Neural cell (in vitro differentiated cells): ENCODE data around the gene CRELD1.

Experiments used
- EP300 ChIP-seq: fragments of 450-650 bp; conservative IDR thresholded peaks from 2 replicates; pipeline ENCODE4 v1.6.1; 2014; ENCODE audit warnings: antibody characterized with exemption, mild to moderate bottlenecking, moderate library complexity; ENCODE audit not compliant: poor library complexity, severe bottlenecking
- EZH2 ChIP-seq: fragments of 200-600, 300-800 bp; shearing (Covaris generic), sonication (generic); IDR thresholded peaks from 2 replicates; pipeline ENCODE4 v1.6.1; 2014; ENCODE audit warnings: antibody characterized with exemption, low read length, borderline replicate concordance, mild to moderate bottlenecking; ENCODE audit not compliant: insufficient read depth, poor library complexity, severe bottlenecking
- MXI1 ChIP-seq: fragments of 450-650 bp; conservative IDR thresholded peaks from 2 replicates; pipeline ENCODE4 v1.6.1; 2014; ENCODE audit warnings: antibody characterized with exemption, mild to moderate bottlenecking; ENCODE audit not compliant: poor library complexity, severe bottlenecking
- POLR2AphosphoS5 ChIP-seq: IDR thresholded peaks from 2 replicates; pipeline ENCODE4 v1.6.1; 2012
- RAD21 ChIP-seq: fragments of 450-650 bp; conservative IDR thresholded peaks from 2 replicates; pipeline ENCODE4 v1.6.1; 2014; ENCODE audit warnings: antibody characterized with exemption, mild to moderate bottlenecking, moderate library complexity
- SMC3 ChIP-seq: fragments of 450-650 bp; conservative IDR thresholded peaks from 2 replicates; pipeline ENCODE4 v1.6.1; 2014; ENCODE audit warnings: antibody characterized with exemption, mild to moderate bottlenecking, moderate library complexity; ENCODE audit not compliant: poor library complexity
- TAF1 ChIP-seq: IDR thresholded peaks from 2 replicates; pipeline ENCODE4 v1.6.1; 2012; ENCODE audit warnings: low read depth
- TF ChIP-seq, protein P1 (sequence below): fragments of 450-650 bp; IDR thresholded peaks from 2 replicates; pipeline ENCODE4 v1.5.1; 2014; ENCODE audit warnings: antibody characterized with exemption, mild to moderate bottlenecking, moderate library complexity; ENCODE audit not compliant: poor library complexity, severe bottlenecking
- TF ChIP-seq, protein P2 (sequence below): IDR thresholded peaks from 2 replicates; pipeline ENCODE4 v1.6.1; 2012; ENCODE audit warnings: borderline replicate concordance

DNA sequence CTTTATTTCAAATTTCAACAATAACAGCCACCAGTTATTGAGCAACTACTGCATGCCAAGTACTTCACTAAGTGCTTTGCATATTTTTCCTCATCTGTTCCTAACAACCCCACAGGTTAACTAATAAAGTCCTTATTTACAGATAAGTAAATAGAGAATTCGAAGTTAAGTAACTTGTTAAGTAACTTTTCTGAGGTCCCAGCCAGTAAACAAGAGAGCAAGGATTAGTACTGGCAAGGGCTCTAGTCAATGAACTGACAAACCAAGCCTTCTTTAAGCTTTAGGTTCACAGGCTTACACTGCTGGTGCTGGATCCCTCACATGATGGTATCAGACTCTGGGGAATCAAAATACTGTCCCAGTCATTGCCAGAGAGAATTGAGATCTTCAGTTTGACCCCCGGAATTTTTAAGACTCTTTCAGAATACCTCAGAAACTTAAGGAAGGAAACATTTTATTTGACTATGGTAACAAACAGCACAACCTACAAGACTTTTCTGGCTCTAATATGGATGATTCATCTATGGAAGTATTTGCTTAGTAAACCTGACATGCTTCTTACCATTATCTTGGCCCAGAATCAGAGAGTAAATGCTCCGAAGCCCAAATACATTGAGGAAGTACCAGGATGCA lies 36.5 kb downstream of the CRELD1 start:
- TF ChIP-seq EZH2 = no peak
- TF ChIP-seq, protein P1, sequence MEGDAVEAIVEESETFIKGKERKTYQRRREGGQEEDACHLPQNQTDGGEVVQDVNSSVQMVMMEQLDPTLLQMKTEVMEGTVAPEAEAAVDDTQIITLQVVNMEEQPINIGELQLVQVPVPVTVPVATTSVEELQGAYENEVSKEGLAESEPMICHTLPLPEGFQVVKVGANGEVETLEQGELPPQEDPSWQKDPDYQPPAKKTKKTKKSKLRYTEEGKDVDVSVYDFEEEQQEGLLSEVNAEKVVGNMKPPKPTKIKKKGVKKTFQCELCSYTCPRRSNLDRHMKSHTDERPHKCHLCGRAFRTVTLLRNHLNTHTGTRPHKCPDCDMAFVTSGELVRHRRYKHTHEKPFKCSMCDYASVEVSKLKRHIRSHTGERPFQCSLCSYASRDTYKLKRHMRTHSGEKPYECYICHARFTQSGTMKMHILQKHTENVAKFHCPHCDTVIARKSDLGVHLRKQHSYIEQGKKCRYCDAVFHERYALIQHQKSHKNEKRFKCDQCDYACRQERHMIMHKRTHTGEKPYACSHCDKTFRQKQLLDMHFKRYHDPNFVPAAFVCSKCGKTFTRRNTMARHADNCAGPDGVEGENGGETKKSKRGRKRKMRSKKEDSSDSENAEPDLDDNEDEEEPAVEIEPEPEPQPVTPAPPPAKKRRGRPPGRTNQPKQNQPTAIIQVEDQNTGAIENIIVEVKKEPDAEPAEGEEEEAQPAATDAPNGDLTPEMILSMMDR = no peak
- TF ChIP-seq, protein P2, sequence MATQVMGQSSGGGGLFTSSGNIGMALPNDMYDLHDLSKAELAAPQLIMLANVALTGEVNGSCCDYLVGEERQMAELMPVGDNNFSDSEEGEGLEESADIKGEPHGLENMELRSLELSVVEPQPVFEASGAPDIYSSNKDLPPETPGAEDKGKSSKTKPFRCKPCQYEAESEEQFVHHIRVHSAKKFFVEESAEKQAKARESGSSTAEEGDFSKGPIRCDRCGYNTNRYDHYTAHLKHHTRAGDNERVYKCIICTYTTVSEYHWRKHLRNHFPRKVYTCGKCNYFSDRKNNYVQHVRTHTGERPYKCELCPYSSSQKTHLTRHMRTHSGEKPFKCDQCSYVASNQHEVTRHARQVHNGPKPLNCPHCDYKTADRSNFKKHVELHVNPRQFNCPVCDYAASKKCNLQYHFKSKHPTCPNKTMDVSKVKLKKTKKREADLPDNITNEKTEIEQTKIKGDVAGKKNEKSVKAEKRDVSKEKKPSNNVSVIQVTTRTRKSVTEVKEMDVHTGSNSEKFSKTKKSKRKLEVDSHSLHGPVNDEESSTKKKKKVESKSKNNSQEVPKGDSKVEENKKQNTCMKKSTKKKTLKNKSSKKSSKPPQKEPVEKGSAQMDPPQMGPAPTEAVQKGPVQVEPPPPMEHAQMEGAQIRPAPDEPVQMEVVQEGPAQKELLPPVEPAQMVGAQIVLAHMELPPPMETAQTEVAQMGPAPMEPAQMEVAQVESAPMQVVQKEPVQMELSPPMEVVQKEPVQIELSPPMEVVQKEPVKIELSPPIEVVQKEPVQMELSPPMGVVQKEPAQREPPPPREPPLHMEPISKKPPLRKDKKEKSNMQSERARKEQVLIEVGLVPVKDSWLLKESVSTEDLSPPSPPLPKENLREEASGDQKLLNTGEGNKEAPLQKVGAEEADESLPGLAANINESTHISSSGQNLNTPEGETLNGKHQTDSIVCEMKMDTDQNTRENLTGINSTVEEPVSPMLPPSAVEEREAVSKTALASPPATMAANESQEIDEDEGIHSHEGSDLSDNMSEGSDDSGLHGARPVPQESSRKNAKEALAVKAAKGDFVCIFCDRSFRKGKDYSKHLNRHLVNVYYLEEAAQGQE = no peak
- no peak for TF ChIP-seq TAF1
- TF ChIP-seq RAD21 = no peak
- no peak for TF ChIP-seq POLR2AphosphoS5
- TF ChIP-seq EP300 = no peak
- TF ChIP-seq SMC3 = no peak
- TF ChIP-seq MXI1 = no peak
